ENCODE data around the gene KCNA3. TPM values are rescaled to one million over a fixed set of nuclear protein-coding genes. Genes with fewer than 3 reads are reported as not detected.

Gene KCNA3
- total RNA-seq, 1 donor from 2014 or later: 0.30 TPM

DNA sequence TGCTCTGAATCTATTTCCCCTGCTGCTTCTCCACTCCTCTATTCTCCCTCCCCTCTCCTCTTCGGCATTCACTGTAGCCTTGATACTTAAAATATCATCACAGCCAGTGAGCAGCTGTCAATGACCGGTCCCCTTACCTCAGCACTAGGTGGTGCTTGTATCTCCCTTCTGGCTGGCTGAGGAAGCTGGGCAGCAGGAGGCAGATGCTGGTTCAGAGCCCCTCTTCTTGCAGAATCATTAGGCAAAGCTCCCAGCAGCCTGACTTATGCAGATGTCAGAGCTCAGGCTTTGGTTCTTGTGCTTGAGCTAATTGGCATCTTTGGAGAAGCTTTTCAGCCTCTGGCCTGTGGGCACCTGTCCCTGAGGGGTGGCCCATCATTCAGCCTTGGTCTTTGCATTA is 36.7 kb downstream of the KCNA3 start:
- no peak for DNase-seq

- no peak for DNase-seq
Observed at GRCh38 chr1:110637475-110637874, 37.3 kb downstream of the KCNA3 start.

- DNase-seq: no peak
Observed at GRCh38 chr1:110636149-110636935, 38.4 kb downstream of the KCNA3 start.

DNA sequence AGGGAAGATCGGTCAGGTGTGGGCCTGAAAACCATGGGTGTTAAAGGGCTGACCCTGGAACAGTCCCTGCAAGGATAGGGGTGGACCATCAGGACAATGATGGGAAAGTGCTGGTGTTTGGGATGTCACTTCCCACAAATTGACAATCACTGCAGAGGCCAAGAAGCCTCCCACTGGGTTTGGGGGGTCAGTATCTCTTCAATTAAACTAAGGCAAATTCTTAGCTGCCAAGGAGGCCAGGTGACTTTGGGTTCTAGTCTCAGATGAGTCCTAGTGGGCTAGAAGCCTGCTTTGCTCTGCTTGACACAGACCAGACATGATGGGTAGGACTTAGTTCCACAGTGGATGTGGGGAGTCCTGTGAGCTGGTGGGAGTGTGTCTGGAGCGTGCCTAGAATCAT is 39.3 kb downstream of the KCNA3 start:
- no peak for DNase-seq

DNA sequence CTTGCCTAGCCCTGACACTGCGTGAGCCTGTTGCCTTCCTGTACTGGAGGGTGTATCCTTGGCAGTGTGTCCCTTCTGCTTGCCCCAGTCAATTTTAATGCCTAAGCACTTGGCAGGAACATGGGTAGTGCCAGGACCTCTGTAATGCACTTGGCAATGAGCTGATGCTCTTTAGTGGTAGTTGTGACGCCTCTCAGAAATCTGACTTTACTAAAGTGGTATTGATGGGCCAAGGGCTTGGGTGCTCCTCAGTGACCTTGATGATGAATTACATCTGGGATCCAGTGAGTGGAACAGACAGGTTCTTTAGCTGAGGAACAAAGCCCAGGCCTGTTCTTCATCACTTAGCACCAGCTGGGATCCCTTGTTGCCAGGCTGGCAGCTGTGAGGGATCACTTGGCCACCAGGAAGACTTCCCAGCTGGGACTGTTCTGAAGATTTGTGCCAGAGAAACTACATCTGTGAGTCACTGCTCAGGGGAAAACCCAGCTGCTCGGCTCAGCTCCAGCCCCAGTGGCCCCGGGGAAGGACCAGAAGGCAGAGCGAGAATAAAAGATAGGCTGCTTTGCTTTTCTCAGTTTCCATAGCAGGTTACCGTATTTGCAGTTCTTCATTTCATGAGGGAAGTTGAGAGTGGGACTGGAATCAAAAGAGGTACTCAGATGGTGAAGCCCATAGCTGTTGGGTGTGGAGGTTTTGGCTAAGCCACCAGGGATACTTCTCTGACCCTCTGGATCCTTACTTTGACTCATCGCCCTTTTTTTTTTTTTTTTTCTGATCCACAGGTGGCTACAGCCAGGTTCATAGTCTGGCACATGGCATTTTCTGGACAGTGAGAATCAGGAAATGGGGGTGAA is 40.1 kb downstream of the KCNA3 start:
- DNase-seq: no peak

- DNase-seq: no peak
Observed at GRCh38 chr1:110634086-110634454, 40.7 kb downstream of the KCNA3 start.

- no peak for DNase-seq
Observed at GRCh38 chr1:110633646-110634030, 41.1 kb downstream of the KCNA3 start.

DNA sequence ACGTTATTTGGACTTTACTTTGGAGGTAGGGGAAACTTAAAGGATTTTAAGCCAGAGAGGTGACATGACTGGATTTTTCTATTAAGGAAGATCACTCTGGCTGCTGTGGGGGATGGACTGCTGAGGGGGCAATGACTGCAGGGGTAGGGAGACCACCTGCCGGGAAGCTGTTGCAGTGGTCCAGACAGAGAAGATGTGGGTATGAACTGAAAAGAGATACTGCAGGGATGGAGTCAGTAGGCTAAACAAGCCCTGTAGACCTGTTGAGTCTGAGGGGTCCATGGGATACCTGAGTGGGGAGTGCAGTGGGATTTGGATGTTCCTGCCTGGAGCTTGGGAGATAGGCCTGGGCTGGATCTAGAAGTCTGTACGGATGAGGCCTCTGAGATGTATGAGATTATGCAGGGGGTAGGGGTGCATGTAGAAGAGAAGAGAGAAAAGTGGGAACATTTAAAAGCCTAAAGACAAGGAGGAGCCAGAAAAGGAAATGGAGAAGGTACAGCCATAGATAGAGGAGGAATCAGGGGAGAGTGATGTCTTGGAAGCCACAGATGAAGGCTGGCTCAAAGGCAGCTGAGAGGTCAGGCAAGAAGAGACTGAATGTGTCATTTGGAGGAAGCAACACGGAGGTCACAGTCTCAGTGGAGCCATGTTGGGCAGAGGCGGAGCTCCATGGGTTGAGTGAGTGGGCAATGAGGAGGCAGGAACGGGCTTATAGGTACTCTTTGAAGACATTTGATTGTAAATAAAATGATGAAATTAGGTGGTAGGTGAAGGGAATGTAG is 42.7 kb downstream of the KCNA3 start:
- DNase-seq: no peak

DNA sequence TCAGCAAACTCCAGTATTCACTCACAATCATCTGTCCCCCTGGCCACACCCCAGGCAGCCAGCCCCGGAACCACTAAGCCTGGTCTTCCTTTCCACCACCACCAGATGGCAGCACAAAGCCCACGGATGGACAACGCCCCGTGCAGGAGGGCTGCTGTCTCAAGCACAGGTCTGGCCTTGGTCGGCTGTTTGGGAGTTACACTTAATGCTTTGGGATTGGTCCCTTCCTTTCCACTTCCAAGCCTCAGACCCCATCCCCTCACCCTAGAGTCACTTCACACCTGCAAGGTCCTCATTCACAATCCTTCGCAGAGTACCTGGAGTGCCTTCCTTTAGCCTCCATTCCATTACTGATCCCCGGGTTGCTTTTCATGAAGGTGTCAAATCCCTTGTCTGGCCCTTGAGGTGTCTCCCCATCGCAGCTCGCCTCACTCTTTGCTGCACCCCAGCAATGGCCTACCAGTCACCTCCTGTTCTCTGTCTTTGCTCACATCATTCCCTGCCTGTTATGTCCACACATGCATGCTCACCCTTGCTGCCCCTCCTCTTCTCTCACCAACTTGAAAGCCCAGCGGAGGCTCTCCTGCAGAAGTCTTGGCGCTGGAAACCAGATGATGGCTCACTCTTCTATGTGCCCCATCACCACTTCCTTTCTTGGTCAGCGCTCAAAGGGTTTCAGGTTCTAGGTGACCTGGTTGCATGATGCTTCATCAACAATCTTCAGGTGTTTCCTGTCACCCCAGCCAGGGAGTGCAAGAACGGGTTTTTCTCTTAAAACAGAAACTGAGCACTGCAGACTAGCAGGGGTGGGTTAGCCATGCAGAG is 43.7 kb downstream of the KCNA3 start:
- DNase-seq: no peak

DNA sequence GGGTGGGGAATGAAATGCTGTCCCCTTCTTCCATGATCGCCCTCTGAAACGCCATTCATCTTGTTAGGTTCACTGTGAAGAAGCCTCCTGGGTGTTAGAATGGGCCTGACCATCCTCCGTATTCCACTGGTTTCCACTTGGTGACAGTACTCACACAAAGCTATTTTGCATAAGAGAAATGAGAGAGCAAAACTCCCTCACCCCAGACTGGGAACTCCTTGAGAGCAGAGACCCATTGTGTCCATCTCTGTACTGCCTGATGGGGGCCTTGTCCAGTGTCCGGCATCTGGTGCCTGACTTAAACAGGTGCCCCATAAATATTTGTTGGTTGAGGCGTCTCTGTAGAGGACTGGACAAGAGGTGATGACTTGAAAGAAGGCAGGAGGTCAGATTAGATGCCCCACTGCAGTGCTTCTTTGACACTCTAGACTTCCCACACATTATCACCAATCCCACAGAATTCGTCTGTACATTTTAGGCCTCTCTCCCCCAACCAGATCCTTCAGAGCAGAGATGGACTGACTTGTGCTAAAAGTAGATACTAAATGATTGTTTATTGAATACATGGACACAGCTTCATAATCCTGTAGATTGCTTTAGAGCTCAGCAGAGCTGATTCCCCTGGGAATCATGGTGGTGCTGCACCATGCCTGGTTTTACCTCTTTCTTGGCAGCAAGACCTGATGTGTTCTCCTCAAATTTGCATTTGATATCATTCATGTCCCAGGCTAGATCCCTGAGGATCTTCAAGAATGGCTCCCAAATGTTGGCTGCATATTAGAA is 46.2 kb downstream of the KCNA3 start:
- no peak for DNase-seq

DNA sequence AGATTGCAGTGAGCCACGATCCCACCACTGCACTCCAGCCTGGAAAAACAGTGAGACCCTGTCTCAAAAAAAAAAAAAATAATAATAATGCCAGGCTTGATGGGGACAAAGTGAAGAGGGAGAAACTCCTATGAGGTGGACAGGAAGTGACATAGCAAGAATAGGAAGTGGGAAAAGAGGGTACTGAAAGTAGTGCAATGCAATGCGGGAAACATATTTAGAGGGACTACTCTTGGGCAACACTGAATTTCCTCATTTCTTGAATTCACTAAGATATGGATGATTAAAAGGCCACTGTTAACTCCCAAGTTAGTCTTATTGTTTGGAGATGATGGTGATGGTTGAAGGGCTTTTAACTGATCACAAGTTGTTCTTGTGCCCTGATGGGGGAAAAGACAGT is 47.0 kb downstream of the KCNA3 start:
- no peak for DNase-seq

GRCh38 chr1:110626889-110627288 is 47.9 kb downstream of the KCNA3 start:
- no peak for DNase-seq

Other genes starting within 250 kb of the KCNA3 start
- not detected for gene PROK1, start 223.8 kb downstream of the KCNA3 start, total RNA-seq
- not detected for gene KCNA10, start 155.8 kb downstream of the KCNA3 start, total RNA-seq
- 0.79 TPM for gene KCNA2, start 68.6 kb downstream of the KCNA3 start, total RNA-seq
- 18.4 TPM for gene CD53, start 198.2 kb upstream of the KCNA3 start, total RNA-seq